Right lobe of liver (tissue), 6 donors: ENCODE results near the gene CEP89. TPM values are rescaled to one million over a fixed set of nuclear protein-coding genes. Genes with fewer than 3 reads are reported as not detected.
A peak's percentile ranks its signal among the peaks of the same experiment; 100 is the strongest.

Source experiments
- ATAC-seq, 4 donors: fragments of 200-7000 bp; cut with Tn5 transposase; one replicate each; pipeline ENCODE4 v1.9.1; 2020; ENCODE audit warnings: mild to moderate bottlenecking in 4 of 4, moderate library complexity in 4 of 4
- DNase-seq, 3 donors: peaks; one replicate each; pipeline ENCODE4 v3.0.0-alpha.2; 2020
- H3K27ac ChIP-seq, 3 donors: fragments of 200-600 bp; one replicate each; pipeline ENCODE4 v1.8.0; 2022
- H3K27me3 ChIP-seq, 2 donors: fragments of 200-600 bp; one replicate each; pipeline ENCODE4 v1.8.0; 2022
- H3K36me3 ChIP-seq, 4 donors: fragments of 200-600 bp; sonication (generic) in 1 of 4; one replicate each; pipeline versions ENCODE4 v1.5.1 to v1.8.0; 2017 to 2022; ENCODE audit warnings: control low read depth in 1 of 4
- H3K4me1 ChIP-seq, 4 donors: fragments of 200-600 bp; sonication (generic) in 1 of 4; one replicate each; pipeline versions ENCODE4 v1.5.1 to v1.8.0; 2017 to 2022; ENCODE audit warnings: control low read depth in 1 of 4
- H3K4me3 ChIP-seq, 3 donors: fragments of 200-600 bp; one replicate each; pipeline ENCODE4 v1.8.0; 2022
- H3K9me3 ChIP-seq, 4 donors: fragments of 200-600 bp; sonication (generic) in 1 of 4; one replicate each; pipeline versions ENCODE4 v1.5.1 to v1.8.0; 2017 to 2022; ENCODE audit warnings: control low read depth in 1 of 4
- POLR2A ChIP-seq: fragments of 450-650 bp; IDR thresholded peaks from one replicate; pipeline ENCODE4 v1.6.1; 2017; ENCODE audit warnings: antibody characterized with exemption, mild to moderate bottlenecking
- WGBS: methylation state at CpG from one replicate; pipeline ENCODE4 v1.1.6; 2018; ENCODE audit warnings: low coverage, low lambda C conversion rate; ENCODE audit not compliant: insufficient coverage; ENCODE audit errors: missing lambda C conversion rate; 5-methylcytosine and 5-hydroxymethylcytosine counted together
- intact Hi-C, 2 donors: fragments of 100-400 bp; cut with DNase I; formaldehyde crosslinking; loops; one replicate each; pipeline versions ENCODE4 v1.11.2 to v1.14.1; 2022
- total RNA-seq, 6 experiments: library from RNA; depleted of rRNA in 2 of 6; stranded (reverse); fragments of >200 nt in 2 of 6; fragmentation: NEBNext Ultra II Directional in 3 of 6; extraction: Animal tissue kit (Norgen Biotek cat#: 25700) in 3 of 6; gene quantifications; one replicate each; pipeline versions ENCODE4 v1.1.0 to v1.2.4, GENCODE V29; 2016 to 2023
- TF ChIP-seq, protein P1 (sequence below), 4 donors: fragments of 200-600 bp in 3 of 4; fragments of 450-650 bp in 1 of 4; IDR thresholded peaks; one replicate each; pipeline versions ENCODE4 v1.5.1 to v1.8.0; 2016 to 2022; ENCODE audit warnings: antibody characterized with exemption in 4 of 4, mild to moderate bottlenecking in 2 of 4
- donor health status: DM: no; HTN: yes; CAD: no.
- donor health status: DM: no; HTN: no; CAD: no.
- donor health status: DM: no; HTN: no; CAD: no.
- donor health status: DM: no; HTN: yes; CAD: no.
- donor health status: DM: no; HTN: yes; CAD: no.

Gene CEP89
- total RNA-seq, 6 experiments from 2014 or later = 2.9 to 5.7 (median 4.7) TPM

DNA sequence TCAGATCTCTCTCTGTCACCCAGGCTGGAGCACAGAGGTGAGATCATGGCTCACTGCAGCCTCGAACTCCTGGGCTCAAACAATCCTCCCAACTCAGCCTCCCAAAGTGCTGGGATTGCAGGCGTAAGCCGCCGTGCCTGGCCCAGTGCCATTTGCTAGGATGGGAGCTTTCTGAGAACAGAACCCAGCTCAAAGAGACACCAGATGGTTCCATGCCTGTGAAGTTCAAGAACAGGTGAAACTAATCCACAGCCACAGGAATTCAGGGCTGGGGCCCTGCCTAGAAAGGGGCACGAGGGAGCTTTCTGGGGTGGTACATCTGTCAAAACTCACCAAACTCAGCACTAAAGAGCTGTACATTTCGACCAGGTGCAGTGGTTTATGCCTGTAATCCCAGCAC is 106.4 kb downstream of the CEP89 start:
- 89% methylated on average over 4 of the region's 6 CpGs for WGBS
- no peak overlapping the region for H3K27ac ChIP-seq
- ATAC-seq (no peak), DNase-seq (peak in 1 of 3 donors; percentile 19)
- H3K4me1 ChIP-seq = peaks cover 0 to 5% (median 2%) of the 10 kb centered on the region in 4 donors
- H3K27me3 ChIP-seq = no peaks in the 10 kb centered on the region
- intact Hi-C loops = no loop called here
- no peaks in the 10 kb centered on the region for H3K9me3 ChIP-seq
- no peak overlapping the region for H3K4me3 ChIP-seq
- TF ChIP-seq POLR2A = no peak
- TF ChIP-seq, protein P1, sequence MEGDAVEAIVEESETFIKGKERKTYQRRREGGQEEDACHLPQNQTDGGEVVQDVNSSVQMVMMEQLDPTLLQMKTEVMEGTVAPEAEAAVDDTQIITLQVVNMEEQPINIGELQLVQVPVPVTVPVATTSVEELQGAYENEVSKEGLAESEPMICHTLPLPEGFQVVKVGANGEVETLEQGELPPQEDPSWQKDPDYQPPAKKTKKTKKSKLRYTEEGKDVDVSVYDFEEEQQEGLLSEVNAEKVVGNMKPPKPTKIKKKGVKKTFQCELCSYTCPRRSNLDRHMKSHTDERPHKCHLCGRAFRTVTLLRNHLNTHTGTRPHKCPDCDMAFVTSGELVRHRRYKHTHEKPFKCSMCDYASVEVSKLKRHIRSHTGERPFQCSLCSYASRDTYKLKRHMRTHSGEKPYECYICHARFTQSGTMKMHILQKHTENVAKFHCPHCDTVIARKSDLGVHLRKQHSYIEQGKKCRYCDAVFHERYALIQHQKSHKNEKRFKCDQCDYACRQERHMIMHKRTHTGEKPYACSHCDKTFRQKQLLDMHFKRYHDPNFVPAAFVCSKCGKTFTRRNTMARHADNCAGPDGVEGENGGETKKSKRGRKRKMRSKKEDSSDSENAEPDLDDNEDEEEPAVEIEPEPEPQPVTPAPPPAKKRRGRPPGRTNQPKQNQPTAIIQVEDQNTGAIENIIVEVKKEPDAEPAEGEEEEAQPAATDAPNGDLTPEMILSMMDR (IDR thresholded peaks at IDR 0.05) = no peak
- H3K36me3 ChIP-seq = peaks cover 0 to 11% (median under 1%) of the 10 kb centered on the region in 4 donors

DNA sequence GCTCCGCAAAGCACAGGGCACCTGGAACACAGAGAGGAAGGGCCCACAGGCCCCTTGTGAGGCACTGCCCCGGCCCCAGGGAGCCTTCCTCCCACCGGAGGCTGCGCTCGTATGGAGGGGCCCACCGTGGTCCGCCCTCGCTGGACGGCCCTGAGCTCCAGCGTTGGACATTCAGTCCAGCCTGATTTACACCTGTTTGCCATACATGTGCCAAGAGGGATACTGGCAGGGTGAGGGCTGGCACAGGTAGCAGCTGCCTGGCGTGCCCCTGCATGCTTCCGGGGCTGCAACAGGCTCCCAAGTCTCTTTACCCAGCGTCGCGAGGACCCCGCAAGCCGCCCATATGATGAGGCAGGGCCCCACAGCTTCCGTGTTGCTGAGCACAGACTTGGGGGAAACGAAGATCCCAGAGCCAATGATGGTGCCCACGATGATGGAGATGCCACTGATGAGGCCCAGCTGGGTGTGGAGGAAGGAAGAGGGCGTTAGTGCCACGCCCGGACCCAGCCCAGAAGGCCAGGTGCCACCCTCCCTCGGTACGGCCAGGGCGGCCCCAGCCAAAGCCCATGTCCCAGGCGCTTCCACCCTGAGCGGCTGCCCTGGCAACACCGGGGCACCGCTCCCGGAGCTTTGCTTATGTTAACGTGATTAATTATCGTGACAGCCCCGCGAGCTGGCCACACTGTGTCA is 107.3 kb downstream of the CEP89 start:
- H3K4me1 ChIP-seq = no peaks in the 10 kb centered on the region
- no peak overlapping the region for H3K4me3 ChIP-seq
- peaks cover 0 to 11% (median under 1%) of the 10 kb centered on the region in 4 donors for H3K36me3 ChIP-seq
- intact Hi-C loops = no loop called here
- TF ChIP-seq POLR2A = no peak
- TF ChIP-seq, protein P1 (IDR thresholded peaks at IDR 0.05) = no peak
- H3K9me3 ChIP-seq = no peaks in the 10 kb centered on the region
- no peak for ATAC-seq
- no peaks in the 10 kb centered on the region for H3K27me3 ChIP-seq
- 95% methylated on average over 6 of the region's 35 CpGs for WGBS
- DNase-seq = no peak
- H3K27ac ChIP-seq = no peak overlapping the region

DNA sequence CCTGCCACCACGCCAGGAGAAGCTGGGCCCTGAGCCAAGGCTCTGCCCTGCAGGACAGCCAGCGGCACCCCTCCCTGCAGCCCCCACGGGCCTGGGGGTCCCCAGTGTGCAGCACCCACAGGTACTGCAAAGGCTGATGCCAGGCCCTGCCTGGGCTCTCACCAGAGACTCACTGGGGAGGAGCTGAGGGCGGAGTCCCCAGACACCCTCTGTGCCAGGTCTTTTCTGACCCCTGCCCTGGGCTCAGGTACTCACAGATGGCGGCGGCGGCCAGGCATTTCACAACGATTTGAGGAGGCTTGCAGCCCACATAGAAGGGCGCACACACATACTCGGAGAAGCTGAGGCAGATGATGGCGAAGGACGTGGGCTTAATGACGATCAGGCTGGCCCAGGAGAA is 107.9 kb downstream of the CEP89 start:
- DNase-seq = no peak
- H3K36me3 ChIP-seq = peaks cover 0 to 11% (median under 1%) of the 10 kb centered on the region in 4 donors
- WGBS = 98% methylated on average over 9 of the region's 13 CpGs

DNA sequence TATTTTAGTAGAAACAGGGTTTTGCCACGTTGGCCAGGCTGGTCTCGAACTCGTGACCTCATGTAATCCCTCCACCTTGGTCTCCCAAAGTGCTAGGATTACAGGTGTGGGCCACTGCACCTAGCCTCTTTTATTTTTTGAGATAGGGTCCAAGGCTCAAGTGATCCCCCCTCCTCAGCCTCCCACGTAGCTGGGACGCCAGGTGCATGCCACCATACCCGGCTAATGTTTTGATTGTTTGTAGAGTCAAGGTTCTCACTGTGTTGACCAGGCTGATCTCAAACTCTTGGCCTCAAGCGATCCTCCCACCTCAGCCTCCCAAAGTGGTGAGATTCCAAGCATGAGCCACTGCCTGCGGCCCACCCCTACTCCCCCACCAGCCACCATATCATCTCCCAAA is 108.5 kb downstream of the CEP89 start:
- Histone ChIP-seq H3K27me3 (no peaks in the 10 kb centered on the region), H3K4me1 (no peaks in the 10 kb centered on the region), H3K36me3 (peaks cover 0 to 13% (median under 1%) of the 10 kb centered on the region in 4 donors), H3K27ac (no peak overlapping the region), H3K9me3 (no peaks in the 10 kb centered on the region), H3K4me3 (no peak overlapping the region)
- TF ChIP-seq, protein P1 (IDR thresholded peaks at IDR 0.05) = no peak
- no peak for TF ChIP-seq POLR2A
- DNase-seq (no peak), ATAC-seq (no peak)
- intact Hi-C loops = no loop called here
- 87% methylated on average over 8 of the region's 8 CpGs for WGBS

More for the DNA sequence above, 107.9 kb downstream of the CEP89 start:
- peak in 1 of 4 donors; percentile 22 for ATAC-seq
- H3K27me3 ChIP-seq = no peaks in the 10 kb centered on the region
- H3K4me3 ChIP-seq = no peak overlapping the region
- no peaks in the 10 kb centered on the region for H3K4me1 ChIP-seq
- TF ChIP-seq, protein P1 (IDR thresholded peaks at IDR 0.05) = no peak
- TF ChIP-seq POLR2A = no peak
- no peaks in the 10 kb centered on the region for H3K9me3 ChIP-seq
- no peak overlapping the region for H3K27ac ChIP-seq
- intact Hi-C loops = no loop called here
